Measurements from ENCODE around the gene ASTN2.

The ASTN2 gene

GRCh38 chr9:116673375-116673774 lies 741.5 kb downstream of the ASTN2 start:
- no peak overlapping the region for H3K4me3 ChIP-seq (ENCODE audit: low read depth, low read length)
- no peak for TF ChIP-seq CTCF (IDR thresholded peaks at IDR 0.05; ENCODE audit: low read depth, low read length)

GRCh38 chr9:116671605-116672004 lies 743.3 kb downstream of the ASTN2 start:
- no peak for TF ChIP-seq CTCF (IDR thresholded peaks at IDR 0.05; ENCODE audit: low read depth, low read length)
- no peak overlapping the region for H3K4me3 ChIP-seq (ENCODE audit: low read depth, low read length)

GRCh38 chr9:116668970-116669695 lies 745.7 kb downstream of the ASTN2 start:
- H3K4me3 ChIP-seq (ENCODE audit: low read depth, low read length): no peak overlapping the region
- no peak for TF ChIP-seq CTCF (IDR thresholded peaks at IDR 0.05; ENCODE audit: low read depth, low read length)

DNA sequence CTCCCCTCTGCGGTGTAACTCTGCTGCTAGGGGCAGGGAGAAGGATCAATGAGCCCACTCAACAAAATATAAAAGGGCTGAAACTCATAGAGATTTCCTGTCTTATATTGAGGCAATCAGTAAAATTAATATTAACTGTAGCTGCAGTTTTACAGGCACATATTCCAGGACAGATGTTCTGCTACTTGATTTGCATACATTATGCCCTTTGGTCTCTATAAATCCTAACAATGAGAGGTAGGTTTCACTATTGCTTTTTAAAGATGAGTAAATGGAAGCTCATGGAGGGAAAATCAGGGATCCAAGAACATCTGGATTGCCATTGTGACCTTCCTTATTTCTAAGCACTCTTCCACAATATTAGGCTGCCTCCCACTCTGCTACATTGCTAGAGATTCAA lies 751.3 kb downstream of the ASTN2 start:
- no peak overlapping the region for H3K4me3 ChIP-seq (ENCODE audit: low read depth, low read length)

DNA sequence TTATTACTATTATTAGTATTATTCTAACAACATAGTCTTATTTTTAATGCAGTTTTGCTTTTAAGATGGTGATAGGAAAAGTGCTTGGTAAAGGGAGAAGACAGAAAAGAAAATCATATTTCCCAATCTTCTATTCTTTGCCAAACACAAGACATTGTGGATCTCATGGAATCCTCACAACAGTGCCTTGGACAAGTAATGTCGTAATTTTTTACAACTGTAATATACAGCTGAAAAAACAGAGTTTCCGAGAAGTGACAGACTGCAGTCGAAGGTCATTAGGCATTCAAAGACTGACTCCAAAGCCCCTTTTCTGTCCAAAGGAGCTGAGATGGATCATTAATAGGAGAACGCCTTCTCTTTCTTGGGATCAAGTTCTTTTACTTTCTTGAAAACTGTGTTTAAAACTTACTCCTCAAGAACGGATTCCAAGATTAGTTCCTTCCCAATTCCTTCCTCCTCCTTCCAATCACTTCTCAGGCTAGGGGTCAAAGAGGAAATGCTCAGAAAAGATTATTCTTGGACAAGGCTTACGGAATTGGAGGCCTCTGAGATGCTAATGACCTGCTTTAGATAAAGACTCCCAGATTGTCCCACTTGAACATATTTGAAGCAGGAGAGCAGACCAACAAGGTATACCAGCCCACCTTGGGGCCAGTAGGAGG lies 752.1 kb downstream of the ASTN2 start:
- no peak overlapping the region for H3K4me3 ChIP-seq (ENCODE audit: low read depth, low read length)
- no peak for TF ChIP-seq CTCF (IDR thresholded peaks at IDR 0.05; ENCODE audit: low read depth, low read length)

More for the DNA sequence above, 751.3 kb downstream of the ASTN2 start:
- no peak for TF ChIP-seq CTCF (IDR thresholded peaks at IDR 0.05; ENCODE audit: low read depth, low read length)

GRCh38 chr9:116661037-116661954 lies 753.6 kb downstream of the ASTN2 start:
- H3K4me3 ChIP-seq (ENCODE audit: low read depth, low read length): no peak overlapping the region
- peak; percentile 57 for TF ChIP-seq CTCF (IDR thresholded peaks at IDR 0.05; ENCODE audit: low read depth, low read length)
